GM19351 (cell line): ENCODE measurements around the gene ENOX1.
"Not testable (repeated sequence)": the region's sequence is repeated elsewhere in the genome, so short reads cannot be mapped to it uniquely, and the experiment has no call there.

Source experiments
- ATAC-seq: cut with Tn5 transposase; IDR thresholded peaks from one replicate; pipeline ENCODE4 v1.9.1; 2021; ENCODE audit warnings: mild to moderate bottlenecking, moderate library complexity; ENCODE audit not compliant: unreplicated experiment

Gene ENOX1

GRCh38 chr13:43786766-43787517 is at the start of gene ENOX1:
Gene ENOX1, minus strand, starts transcription at chr13:43786972.
- peak; percentile 54 for ATAC-seq

- ATAC-seq, result no peak
Observed at GRCh38 chr13:43835701-43836100, 48.9 kb upstream of the ENOX1 start.

- no peak for ATAC-seq
Observed at GRCh38 chr13:43831088-43831487, 44.3 kb upstream of the ENOX1 start.

- ATAC-seq, result no peak
Observed at GRCh38 chr13:43830497-43830881, 43.7 kb upstream of the ENOX1 start.

GRCh38 chr13:43824656-43825055 is 37.9 kb upstream of the ENOX1 start:
- not testable (repeated sequence) for ATAC-seq

- ATAC-seq, result no peak
Observed at GRCh38 chr13:43822969-43823368, 36.2 kb upstream of the ENOX1 start.

GRCh38 chr13:43816401-43816889 is 29.7 kb upstream of the ENOX1 start:
- ATAC-seq, result no peak

- ATAC-seq, result no peak
Observed at GRCh38 chr13:43815204-43815603, 28.4 kb upstream of the ENOX1 start.

- no peak for ATAC-seq
Observed at GRCh38 chr13:43808676-43809075, 21.9 kb upstream of the ENOX1 start.

GRCh38 chr13:43805681-43806128 is 18.9 kb upstream of the ENOX1 start:
- ATAC-seq, result no peak

- ATAC-seq, result no peak
Observed at GRCh38 chr13:43805071-43805468, 18.3 kb upstream of the ENOX1 start.

- no peak for ATAC-seq
Observed at GRCh38 chr13:43804461-43805070, 17.8 kb upstream of the ENOX1 start.

GRCh38 chr13:43802511-43802910 is 15.7 kb upstream of the ENOX1 start:
- ATAC-seq, result no peak

GRCh38 chr13:43800828-43801227 is 14.1 kb upstream of the ENOX1 start:
- no peak for ATAC-seq

GRCh38 chr13:43799191-43799590 is 12.4 kb upstream of the ENOX1 start:
- ATAC-seq, result no peak

GRCh38 chr13:43797869-43798268 is 11.1 kb upstream of the ENOX1 start:
- ATAC-seq, result no peak

- no peak for ATAC-seq
Observed at GRCh38 chr13:43797159-43797558, 10.4 kb upstream of the ENOX1 start.

- ATAC-seq, result no peak
Observed at GRCh38 chr13:43794416-43794815, 7.6 kb upstream of the ENOX1 start.

- ATAC-seq, result no peak
Observed at GRCh38 chr13:43792076-43792881, 5.5 kb upstream of the ENOX1 start.

- ATAC-seq, result no peak
Observed at GRCh38 chr13:43787997-43788396, 1.2 kb upstream of the ENOX1 start.

GRCh38 chr13:43787518-43787891 is 733 bp upstream of the ENOX1 start:
- no peak for ATAC-seq

- ATAC-seq, result peak; percentile 34
Observed at GRCh38 chr13:43786472-43786765, 353 bp downstream of the ENOX1 start.
